Effector CD8-positive, alpha-beta T cell (primary cell): Measurements from ENCODE around the gene INSIG1.
A peak's percentile ranks its signal among the peaks of the same experiment; 100 is the strongest.

Experiments used
- DNase-seq: peaks from one replicate; lab custom pipeline; 2025; lab: John Stamatoyannopoulos, UW

Gene INSIG1

DNA sequence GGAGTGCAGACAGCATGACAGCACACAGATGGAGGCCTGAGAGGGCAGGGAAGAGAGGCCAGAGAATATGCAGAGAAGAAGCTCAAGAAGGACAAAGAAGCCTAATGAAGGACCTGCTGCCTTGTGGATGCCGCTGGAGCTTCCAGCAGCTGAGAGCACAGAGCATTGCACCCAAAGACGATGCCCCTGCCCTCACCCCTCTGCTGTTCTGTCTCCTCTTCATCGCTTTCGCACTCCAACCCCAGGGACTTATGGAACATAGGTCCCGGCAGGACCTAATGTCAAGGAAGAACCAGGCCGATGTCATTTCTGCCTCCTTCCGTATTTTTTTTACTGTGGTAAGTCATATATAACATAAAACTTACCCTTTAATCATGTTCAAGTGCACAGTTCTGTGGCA, 12.3 kb upstream of the INSIG1 start:
- DNase-seq = no peak

DNA sequence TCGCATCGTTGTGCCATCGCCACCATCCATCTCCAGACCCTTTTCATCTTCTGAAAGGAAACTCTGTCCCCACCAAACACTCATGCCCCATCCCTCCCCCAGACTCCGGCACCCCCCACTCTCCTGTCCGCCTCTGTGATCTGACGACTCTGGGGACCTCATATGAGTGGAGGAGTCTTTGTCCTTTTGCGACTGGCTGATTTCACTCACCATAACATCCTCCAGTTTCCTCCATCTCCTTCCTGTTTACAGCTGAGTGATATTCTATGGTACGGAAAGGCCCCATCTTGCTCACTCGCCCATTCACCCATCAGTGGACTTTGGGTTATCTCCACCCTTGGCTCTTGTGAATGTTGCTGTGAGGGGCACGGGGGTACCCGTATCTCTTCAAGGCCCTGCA, 11.8 kb upstream of the INSIG1 start:
- DNase-seq = no peak

DNA sequence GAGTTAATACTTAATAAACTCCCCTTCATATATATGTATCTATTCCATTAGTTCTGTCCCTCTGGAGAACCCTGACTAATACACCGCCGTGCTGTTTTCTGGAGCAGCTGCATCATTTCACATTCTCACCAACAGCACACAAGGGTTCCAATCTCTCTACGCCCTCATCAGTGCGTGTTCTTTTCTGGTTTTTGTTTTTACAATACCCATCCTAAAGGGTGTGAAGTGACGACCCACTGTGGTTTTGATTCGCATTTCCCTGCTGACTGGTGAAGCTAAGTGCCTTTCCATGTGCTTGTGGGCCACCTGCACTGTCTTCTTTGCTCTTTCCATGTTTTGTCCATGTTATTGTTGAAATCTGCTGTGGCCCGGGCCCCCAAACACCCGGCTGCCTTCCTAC, 11.0 kb upstream of the INSIG1 start:
- no peak for DNase-seq

DNA sequence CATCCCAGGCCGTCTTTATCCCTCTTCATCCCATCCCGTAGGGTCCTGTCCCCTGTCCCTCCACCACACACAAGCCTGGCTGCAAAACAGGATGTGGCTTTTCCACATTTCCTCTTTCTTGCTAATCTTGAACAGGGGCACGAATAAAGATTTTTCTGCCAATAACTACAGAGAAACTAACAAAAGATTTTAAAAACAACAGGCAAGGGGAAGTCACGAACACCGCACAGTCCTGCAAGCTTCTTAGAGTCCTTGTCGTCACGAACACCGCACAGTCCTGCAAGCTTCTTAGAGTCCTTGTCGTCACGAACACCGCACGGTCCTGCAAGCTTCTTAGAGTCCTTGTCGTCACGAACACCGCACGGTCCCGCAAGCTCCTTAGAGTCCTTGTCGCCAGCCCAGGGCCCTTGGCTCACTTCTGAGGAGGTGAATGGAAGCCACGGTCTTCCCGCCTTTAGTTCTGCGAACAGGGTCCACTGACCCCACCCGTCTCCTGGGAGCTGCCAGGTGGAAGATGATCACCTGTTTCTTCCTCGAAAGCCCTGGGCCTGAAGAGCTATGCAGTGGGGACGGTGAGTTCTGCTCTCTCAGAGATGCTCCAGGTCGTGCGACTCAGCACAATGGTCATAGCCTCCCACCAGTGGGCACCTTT, 10.3 kb upstream of the INSIG1 start:
- no peak for DNase-seq

DNA sequence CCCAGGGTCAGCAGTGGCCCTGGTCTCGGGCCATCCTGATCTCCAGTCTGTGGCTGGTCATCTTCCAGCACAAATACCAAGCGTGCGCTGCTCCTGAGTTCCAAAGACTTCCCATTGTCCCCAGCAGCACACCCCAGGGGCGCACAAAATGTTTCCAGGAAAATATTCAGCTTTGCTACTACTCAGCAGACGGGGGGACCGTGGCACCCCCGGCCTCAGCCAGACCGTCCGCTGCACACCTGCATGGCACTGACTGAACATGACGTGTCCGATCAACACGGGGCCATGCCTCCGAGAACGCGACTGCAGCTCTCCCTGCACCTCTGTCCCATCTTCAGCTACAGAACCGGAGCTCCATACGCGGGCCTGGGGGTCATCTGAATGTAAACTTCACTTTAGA, 9.6 kb upstream of the INSIG1 start:
- DNase-seq = no peak

DNA sequence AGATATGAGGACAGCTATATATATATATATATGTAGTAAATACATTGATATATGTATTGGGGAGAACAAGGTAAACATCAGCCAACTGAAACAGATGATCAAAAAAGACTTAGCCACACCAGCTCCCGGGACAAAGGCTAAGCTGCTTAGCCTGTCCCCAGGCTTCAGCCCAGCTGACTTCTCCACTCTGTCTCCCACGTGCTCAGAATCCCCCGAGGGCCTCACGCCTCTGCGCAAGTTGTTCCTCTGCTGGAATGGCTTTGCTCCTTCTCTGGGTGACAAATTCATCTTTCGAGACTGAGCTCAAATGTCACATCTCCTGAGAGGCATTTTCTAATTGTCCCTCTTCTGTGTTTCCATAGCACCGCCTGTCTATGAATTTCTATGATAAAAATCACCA, 8.6 kb upstream of the INSIG1 start:
- no peak for DNase-seq

DNA sequence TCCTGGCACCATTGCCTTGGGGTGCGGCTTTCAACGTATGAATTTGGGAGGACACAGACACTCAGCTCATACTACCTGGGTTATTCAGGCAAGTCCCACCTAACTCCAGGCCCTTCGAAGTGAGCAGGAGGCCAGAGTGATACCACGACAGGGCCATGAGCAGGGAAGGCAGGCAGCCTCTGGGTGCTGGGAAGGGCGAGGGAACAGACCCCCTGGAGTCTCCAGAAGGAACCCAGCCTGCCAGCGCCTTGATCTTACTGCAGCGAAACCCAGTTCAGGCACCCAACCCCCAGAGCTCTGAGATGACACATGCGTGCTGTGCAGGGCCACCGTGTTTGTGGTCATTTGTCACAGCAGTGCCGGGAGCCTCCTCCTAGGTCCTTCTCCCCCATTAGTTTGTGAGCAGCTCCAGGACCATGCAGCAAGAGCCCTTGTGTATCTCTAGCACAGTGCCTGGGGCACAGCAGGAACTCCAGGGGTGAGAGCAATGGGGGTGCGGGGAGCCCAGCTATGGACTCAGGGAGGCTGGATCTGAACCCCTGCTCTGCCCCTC, 7.7 kb upstream of the INSIG1 start:
- no peak for DNase-seq

DNA sequence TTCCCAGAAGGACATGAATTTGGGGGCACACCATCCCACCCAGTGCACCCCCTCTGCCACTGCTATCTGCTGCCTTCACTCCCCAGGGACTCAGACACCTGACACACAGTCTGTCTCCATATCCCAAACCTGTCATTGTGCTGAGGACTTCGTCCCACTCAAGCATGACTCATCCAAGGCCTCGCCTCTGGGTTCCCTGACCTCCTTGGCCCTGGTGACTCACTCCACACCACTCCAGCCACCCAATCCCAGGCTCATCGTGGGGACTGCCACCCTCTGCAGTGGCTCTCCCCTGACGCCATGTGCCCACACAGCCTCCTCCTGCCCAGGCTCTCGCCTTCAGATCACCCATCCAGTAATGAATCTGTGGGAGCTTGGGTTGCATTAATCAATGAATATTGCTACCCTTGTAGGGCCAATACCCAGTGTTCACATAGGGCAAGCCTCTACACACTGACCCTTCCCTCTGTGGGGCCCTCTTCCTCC, 6.6 kb upstream of the INSIG1 start:
- no peak for DNase-seq

DNA sequence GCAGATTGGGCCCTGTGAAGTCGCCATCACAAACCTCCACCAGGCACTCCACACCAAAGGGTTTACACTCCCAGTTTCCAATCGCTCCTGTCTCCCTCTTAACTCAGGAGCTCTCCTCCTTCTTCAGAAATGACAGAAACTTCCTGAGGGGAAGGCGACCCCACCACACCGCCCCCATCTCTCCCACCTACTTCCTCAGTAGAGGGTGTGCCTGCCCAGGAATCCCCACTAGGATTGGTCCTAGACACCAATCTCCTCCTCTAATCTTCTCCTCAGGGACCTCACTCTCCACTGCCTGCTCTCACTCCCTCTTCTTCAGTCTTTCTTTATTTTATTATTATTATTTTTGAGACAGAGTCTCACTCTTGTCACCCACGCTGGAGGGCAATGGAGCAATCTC, 5.9 kb upstream of the INSIG1 start:
- DNase-seq = no peak

DNA sequence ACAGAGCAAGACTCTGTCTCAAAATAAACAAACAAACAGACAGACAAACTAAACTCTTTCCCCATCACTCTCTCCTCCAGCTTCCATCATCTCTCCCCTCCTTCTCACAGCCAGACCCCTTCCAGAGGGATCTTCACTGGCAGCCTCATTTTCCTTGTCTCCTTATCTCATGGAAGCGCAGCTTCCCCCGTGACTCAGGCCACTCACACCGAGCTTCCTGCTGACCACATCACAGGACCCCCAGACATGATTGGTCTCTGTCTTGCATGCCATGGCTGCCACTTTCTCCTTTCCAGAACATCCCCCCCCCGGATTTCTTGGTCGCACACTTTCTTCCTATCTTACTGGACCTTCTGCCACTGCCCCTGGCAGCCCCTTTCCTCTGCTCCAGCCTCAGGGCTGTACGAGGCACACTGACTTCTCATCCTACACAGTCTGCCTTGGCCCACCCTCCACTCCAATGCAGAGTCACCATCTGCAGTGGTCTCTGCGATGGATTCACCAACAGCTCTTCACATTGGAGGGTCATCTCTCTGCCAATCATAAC, 4.9 kb upstream of the INSIG1 start:
- DNase-seq = no peak

DNA sequence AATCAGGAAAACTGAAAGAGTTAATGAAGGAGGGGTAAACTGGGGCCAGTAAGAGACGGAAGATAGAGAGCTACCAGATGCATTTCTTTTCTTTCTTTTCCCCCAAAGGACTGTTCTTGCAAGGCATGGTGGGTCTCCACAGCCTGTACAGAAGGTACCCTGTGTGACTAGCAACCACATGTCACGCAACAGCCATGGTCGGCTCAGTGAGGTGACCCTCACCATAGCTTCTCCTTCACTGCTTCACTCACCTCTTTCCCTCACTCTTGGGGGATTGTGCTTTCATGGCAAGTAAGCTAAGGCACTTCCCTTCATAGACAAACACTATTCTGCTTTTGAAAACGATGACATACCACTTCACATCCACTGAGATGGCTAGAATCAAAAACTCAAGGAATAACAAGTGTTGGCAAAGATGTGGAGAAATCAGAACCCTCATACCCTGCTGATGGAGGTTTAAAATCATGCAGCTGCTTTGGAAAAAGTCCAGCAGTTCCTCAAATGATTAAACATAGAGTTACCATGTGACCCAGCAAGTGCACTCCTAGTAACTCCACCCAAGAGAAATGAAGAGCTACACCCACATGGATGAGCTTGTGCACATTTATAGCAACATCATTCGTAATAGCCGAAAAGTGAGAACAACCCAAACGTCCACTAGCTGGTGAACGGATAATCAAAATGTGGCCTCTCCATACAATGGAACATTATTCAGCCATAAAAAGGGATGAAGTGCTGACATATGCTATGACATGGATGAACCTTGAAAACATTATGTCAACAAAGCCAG, 3.8 kb upstream of the INSIG1 start:
- DNase-seq = no peak

DNA sequence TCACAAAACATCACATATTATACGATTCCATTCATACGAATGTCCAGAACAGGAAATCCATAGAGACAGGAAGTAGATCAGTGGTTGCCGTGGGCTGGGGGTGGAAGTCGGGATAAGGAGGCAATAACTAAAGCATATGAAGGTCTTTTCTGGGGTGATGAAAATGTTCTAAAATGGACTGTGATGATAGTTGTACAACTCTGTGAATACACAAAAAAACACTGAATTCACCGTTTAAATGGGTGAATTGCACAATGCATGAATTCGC, 3.2 kb upstream of the INSIG1 start:
- DNase-seq = no peak

DNA sequence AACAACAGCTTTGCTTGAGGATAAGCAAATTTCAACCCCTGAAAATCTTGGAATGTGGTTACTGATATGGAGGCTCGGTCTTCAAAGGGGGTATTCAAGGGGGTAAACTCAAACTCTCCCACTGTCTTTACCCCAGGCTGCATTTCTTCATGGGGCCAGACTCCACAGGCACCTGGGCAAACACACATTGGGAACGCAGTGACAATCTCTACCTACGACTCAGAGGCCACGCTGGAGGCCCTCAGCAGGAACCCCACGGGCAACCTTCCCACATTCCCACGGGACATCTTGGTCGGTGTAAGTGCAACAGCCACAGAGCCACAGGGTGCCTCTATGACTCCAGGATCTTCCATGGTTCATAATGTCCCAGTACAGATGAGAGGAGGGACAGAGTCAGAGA, 2.2 kb upstream of the INSIG1 start:
- DNase-seq = no peak

DNA sequence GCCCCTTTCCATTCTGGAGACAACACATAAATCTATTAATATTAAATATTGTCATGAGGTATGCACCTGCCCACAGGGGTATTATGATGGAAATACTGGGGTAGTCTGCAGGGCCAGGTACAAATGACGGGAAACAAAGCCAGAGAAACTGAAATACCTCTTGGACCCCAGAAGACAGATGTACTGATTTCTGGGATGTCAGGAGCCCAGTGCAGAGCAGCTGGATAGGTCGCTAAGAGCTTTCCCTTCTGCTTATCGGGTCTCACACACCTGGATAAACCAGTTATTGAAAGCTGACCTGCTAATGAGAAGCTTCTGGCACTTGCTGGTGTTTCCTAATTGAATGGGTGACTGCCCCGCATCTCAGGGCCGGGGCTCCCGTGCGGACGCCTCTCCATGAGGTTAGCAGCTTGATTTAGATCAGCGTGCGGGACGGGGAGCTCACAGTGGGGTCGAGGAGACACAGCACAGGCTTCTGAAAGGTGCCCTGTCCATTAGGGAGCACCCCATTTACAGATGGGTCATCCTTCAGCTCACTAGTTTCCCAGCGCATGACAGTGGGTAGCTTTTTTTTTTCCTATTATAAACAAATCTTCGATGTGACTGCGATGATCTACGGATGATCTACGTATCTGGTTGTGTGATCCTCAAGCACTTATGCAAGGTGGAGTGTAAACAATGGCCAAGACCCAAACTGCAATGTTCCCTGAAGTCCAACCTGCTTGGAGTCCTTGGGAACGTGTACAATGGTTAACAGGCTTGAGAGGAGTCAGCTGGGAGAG, 1.5 kb upstream of the INSIG1 start:
- DNase-seq = no peak

DNA sequence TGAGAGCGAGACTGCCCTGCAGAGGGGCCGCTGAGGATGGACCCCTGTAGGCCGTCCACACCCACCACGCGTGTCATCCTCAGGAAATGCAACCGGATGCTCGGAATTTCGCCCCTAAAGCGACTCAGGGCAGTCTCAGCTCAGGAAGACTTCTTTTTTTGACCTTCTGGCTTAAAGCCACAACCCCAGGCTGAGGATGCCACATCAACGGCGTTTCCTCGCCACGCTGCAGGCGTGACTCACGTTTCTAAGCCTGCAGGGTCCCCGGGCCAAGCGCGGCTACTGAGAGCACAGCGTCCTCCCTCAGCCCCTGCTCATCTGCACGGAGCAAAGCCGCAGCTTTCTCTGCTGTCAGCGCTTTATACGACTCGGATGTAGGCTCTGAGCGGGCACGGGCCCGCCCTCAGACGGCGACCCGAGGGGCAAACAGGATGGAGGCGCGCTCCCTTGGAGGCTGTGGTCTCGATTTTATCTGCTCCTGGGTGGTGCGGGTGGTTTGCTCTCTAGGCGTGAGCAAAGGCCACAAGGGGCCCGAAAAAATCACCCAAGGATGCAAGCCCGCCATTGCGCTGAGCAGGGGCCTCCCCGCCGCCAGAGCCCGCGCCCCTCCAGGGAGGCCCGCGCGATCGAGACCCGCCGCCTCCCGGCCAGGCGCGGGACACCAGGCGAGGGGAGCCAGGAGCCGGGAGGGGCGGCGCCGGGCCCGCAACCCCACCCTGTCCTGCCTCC, 726 bp upstream of the INSIG1 start:
- peak; percentile 66 for DNase-seq

DNA sequence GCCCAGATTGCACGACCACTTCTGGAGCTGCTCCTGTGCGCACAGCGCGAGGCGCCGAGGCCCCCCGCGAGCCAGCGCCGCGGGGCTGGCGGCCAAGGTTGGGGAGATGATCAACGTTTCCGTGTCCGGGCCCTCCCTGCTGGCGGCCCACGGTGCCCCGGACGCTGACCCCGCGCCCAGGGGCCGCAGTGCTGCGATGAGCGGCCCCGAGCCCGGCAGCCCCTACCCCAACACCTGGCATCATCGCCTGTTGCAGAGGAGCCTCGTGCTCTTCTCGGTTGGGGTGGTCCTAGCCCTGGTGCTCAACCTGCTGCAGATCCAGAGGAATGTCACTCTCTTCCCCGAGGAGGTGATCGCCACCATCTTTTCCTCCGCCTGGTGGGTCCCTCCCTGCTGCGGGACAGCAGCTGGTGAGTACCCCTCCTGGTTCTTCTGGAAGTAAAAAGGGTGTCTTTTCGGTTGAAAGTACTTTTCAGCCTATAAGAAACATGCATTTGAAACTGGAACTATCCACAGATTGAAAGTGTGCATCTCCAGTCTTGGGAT, 683 bp downstream of the INSIG1 start:
- DNase-seq = peak; percentile 26

DNA sequence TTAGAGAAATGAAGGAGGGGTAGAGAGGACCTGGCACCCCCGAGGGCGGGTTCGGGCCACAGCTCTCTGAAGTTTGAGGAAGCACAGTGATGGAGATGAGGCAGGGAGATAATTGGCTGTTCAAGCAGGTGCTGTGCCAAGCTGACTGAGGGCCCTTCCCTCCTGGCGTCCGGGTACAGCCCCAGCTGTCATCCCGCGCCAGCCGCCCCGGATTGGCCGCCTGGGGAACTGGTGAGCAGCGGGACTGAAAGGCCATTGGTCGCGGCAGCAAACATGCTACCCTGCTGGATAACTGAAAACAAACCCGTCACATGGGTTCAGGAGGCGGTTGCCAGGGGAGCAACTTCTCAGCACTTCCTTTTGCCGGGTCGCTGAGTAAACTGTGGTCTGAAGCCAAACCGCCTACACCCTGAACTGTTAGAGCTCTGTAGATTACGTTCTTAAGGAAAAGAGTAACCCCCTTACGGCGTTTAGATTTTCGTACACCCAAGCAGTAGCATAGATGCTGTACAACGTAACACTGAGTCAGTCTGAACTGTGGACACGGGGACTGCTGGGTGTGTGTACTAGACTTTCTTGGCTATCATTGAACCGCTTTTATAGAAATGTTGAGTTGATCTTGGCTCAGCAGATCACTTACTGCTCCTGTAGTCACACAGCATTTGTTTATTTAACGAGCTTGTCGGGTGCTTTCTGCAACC, 1.3 kb downstream of the INSIG1 start:
- peak; percentile 90 for DNase-seq

DNA sequence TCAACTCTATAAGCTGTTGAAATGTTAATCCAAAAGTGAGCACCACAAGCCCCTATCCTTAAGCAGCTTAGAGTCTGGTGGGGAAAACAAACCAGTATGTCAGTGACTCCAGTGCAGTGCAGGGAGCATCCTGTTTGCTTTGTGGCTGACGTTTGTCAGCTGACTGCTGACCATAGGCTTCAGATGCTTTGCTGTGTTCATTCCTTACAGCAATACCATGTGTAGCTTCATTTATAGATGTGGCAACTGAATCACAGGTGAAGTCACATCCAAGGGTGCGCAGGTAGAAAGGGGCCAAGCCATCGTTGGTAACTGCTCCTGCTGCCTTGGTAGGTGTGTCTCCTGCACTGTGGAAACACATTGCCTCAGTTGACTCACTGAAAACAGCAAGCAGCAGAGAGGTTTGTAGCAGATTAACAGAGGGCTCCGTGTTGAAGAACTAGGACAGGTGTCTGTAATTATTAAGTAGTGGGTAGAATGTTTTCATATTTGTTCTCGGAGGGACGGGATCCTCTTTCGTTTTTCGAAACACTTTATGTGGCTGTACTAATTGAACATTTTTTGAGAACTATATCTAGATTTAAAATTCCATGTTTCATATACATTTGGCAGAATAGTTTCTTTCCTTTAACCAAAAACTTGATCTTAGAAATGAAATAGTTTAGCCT, 2.0 kb downstream of the INSIG1 start:
- DNase-seq = no peak

DNA sequence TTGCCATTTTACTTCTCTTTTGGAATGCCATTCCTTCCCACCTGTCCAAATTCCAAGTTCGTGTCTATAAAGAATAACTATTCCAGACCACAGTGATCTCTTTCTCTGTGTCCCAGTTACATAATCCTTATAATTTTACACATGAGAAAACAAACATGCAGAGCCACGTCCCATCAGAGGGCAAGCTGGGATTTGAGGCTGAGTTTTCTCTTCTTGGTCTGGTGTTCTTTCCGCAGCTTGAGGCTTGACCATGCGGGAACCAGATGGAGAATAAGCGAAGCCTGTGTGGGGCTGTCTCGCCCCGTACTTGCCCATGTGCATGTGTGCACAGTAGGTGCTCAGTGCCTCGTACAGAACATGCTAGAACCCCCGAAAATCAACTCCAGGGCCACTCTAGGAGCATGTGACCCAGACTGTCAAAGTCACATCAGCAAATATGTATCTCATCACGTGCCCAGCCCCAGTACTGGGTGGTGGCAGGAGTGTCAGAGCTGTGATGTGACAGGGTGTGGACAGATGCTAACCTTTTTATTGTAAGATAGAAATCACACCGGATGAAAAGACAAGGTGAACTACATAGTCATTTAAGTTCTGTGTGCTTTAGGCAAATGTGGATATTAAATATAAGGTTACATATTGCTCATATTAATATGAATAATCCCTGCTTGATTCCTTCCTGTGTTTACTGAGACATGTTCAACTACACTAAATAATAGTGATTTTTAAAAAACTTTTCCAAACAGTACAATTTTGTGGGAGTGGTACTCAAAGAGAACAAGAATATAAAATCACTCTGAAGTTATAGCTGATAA, 3.2 kb downstream of the INSIG1 start:
- no peak for DNase-seq
